GM12878 (cell line): Measurements from ENCODE around the gene WFDC12. TPM values are rescaled to one million over a fixed set of nuclear protein-coding genes. Genes with fewer than 3 reads are reported as not detected.

Experiments used
- ATAC-seq: fragments of 200-7000 bp; cut with Tn5 transposase; 3 replicates; pipeline ENCODE4 v1.9.1; 2020; ENCODE audit warnings: mild to moderate bottlenecking, moderate library complexity
- BruUV-seq: library from RNA; stranded (reverse); fragments of 400-500 nt; replicated peaks from 2 replicates; lab custom pipeline; 2021; lab: Mats Ljungman, UMichigan
- CTCF ChIA-PET: fragments of 300-600 bp; sonication (Branson Sonifier 250); formaldehyde crosslinking; extraction: SDS; loops from one replicate; lab custom pipeline; 2021; ENCODE audit warnings: inconsistent platforms; lab: Yijun Ruan, JAX
- POLR2A ChIA-PET: fragments of 350-600 bp; formaldehyde crosslinking; extraction: SDS; loops from one replicate; lab custom pipeline; 2021; ENCODE audit warnings: inconsistent platforms; lab: Charles Lee
- RAD21 ChIA-PET: fragments of 300-600 bp; sonication (Branson Sonifier 250); formaldehyde crosslinking; loops from one replicate; lab custom pipeline; 2023; ENCODE audit warnings: antibody characterized with exemption; ENCODE audit not compliant: unreplicated experiment; lab: Charles Lee
- SMC1A ChIA-PET: fragments of 300-600 bp; sonication (Branson Sonifier 250); formaldehyde crosslinking; loops from one replicate; lab custom pipeline; 2023; ENCODE audit not compliant: unreplicated experiment, uncharacterized antibody; lab: Charles Lee
- DNase-seq: peaks from one replicate; pipeline ENCODE4 v3.0.0-alpha.2; 2011; ENCODE audit warnings: low read depth, low spot score
- FAIRE-seq: peaks from 3 replicates; lab custom pipeline; 2011; peaks lifted over from hg19 to GRCh38; lab: Jason Lieb, UNC
- H2AFZ ChIP-seq: 2 replicates; pipeline ENCODE4 v1.6.0; 2011; ENCODE audit warnings: low read depth, low read length, control low read depth; ENCODE audit not compliant: control insufficient read depth
- H3K27ac ChIP-seq: 2 replicates; pipeline ENCODE4 v1.5.1; 2011; ENCODE audit warnings: control low read depth; ENCODE audit not compliant: control insufficient read depth, insufficient read depth
- H3K27me3 ChIP-seq, 2 experiments: replicated peaks in 1 of 2; 2 replicates each; pipeline versions ENCODE4 v1.6.0 to v1.6.1; 2011; ENCODE audit warnings: low read length in 1 of 2; ENCODE audit not compliant: control insufficient read depth in 2 of 2, insufficient read depth in 2 of 2
- H3K36me3 ChIP-seq, 2 experiments: 2 replicates each; pipeline ENCODE4 v1.5.1; 2011; ENCODE audit warnings: low read length in 1 of 2; ENCODE audit not compliant: control insufficient read depth in 2 of 2, insufficient read depth in 2 of 2
- H3K4me1 ChIP-seq: 2 replicates; pipeline ENCODE4 v1.6.1; 2011; ENCODE audit warnings: mild to moderate bottlenecking, low read length, moderate library complexity, mixed read lengths; ENCODE audit not compliant: control insufficient read depth, insufficient read depth
- H3K4me2 ChIP-seq: 2 replicates; pipeline ENCODE4 v1.6.0; 2011; ENCODE audit warnings: control low read depth; ENCODE audit not compliant: control insufficient read depth, insufficient read depth
- H3K4me3 ChIP-seq: fragments of 200-600 bp; sonication (generic); 2 replicates; pipeline ENCODE4 v1.5.1; 2016
- H3K79me2 ChIP-seq: 2 replicates; pipeline ENCODE4 v1.6.0; 2011; ENCODE audit warnings: low read length; ENCODE audit not compliant: control insufficient read depth, insufficient read depth
- H3K9ac ChIP-seq: 2 replicates; pipeline ENCODE4 v1.8.0; 2011; ENCODE audit warnings: low read length, control low read depth, mixed read lengths; ENCODE audit not compliant: control insufficient read depth, insufficient read depth
- H3K9me3 ChIP-seq: replicated peaks from 3 replicates; pipeline ENCODE4 v1.5.1; 2011; ENCODE audit warnings: mild to moderate bottlenecking, low read length; ENCODE audit not compliant: control insufficient read depth, insufficient read depth
- H4K20me1 ChIP-seq: 2 replicates; pipeline ENCODE4 v1.6.0; 2011; ENCODE audit not compliant: control insufficient read depth, insufficient read depth
- BHLHE40 ChIP-seq, 2 experiments: fragments of 450-650 bp in 1 of 2; IDR thresholded peaks; 2 replicates each; pipeline ENCODE4 v1.6.1; 2011 to 2017; ENCODE audit warnings: low read depth in 2 of 2, borderline replicate concordance in 1 of 2, improper control_type of control experiment in 1 of 2, low read length in 1 of 2, mild to moderate bottlenecking in 1 of 2
- CHD2 ChIP-seq: IDR thresholded peaks from 2 replicates; pipeline ENCODE4 v1.6.1; 2011; ENCODE audit warnings: low read depth, low read length, improper control_type of control experiment, borderline replicate concordance
- FOS ChIP-seq: IDR thresholded peaks from 3 replicates; pipeline ENCODE4 v1.6.1; 2011; ENCODE audit warnings: borderline replicate concordance; ENCODE audit not compliant: insufficient read length; ENCODE audit errors: extremely low read depth
- FOXM1 ChIP-seq: IDR thresholded peaks from 2 replicates; pipeline ENCODE4 v1.6.1; 2012; ENCODE audit warnings: low read depth, mild to moderate bottlenecking, inconsistent platforms, low read length, moderate library complexity
- HDGF ChIP-seq: fragments of 450-650 bp; IDR thresholded peaks from 2 replicates; pipeline ENCODE4 v1.6.1; 2016; ENCODE audit warnings: antibody characterized with exemption
- JUND ChIP-seq: IDR thresholded peaks from 2 replicates; pipeline ENCODE4 v1.6.1; 2012; ENCODE audit warnings: low read depth, mild to moderate bottlenecking, low read length, improper control_type of control experiment, moderate library complexity
- MEF2A ChIP-seq: IDR thresholded peaks from 2 replicates; pipeline ENCODE4 v1.6.1; 2011; ENCODE audit warnings: low read depth, mild to moderate bottlenecking, low read length, moderate library complexity; ENCODE audit not compliant: insufficient read depth
- MXI1 ChIP-seq: fragments of 150-350 bp; IDR thresholded peaks from 2 replicates; pipeline ENCODE4 v1.6.1; 2011; ENCODE audit warnings: low read depth, mild to moderate bottlenecking, inconsistent platforms, low read length, improper control_type of control experiment
- NBN ChIP-seq: fragments of 450-650 bp; IDR thresholded peaks from 2 replicates; pipeline ENCODE4 v1.6.1; 2016
- PAX8 ChIP-seq: fragments of 450-650 bp; IDR thresholded peaks from 2 replicates; pipeline ENCODE4 v1.6.1; 2017; ENCODE audit warnings: mild to moderate bottlenecking, moderate library complexity
- POLR2AphosphoS2 ChIP-seq: IDR thresholded peaks from 2 replicates; pipeline ENCODE4 v1.6.1; 2011; ENCODE audit warnings: low read depth, mild to moderate bottlenecking, low read length, improper control_type of control experiment, moderate library complexity
- STAT3 ChIP-seq: IDR thresholded peaks from 2 replicates; pipeline ENCODE4 v1.6.1; 2011; ENCODE audit warnings: low read depth, low read length, improper control_type of control experiment
- SUZ12 ChIP-seq: fragments of 200-600 bp; sonication (generic); IDR thresholded peaks from one replicate; pipeline ENCODE4 v1.6.1; 2018; ENCODE audit warnings: antibody characterized with exemption, mild to moderate bottlenecking; ENCODE audit not compliant: unreplicated experiment
- WGBS: methylation state at CpG from one replicate; pipeline ENCODE4 v1.1.6; 2016; ENCODE audit warnings: low lambda C conversion rate; ENCODE audit not compliant: insufficient replicate concordance, insufficient coverage; ENCODE audit errors: missing lambda C conversion rate; 5-methylcytosine and 5-hydroxymethylcytosine counted together
- in situ Hi-C: fragments of 300-500 bp; cut with MboI; formaldehyde crosslinking; loops from 9 replicates; pipeline ENCODE4 v1.14.3; 2018; ENCODE audit warnings: mixed read lengths
- intact Hi-C: fragments of 100-400 bp; cut with micrococcal nuclease; formaldehyde crosslinking; loops from one replicate; pipeline ENCODE4 v1.14.2; 2022; ENCODE audit not compliant: unreplicated experiment
- polyA plus RNA-seq, 11 experiments: library from polyadenylated mRNA; depleted of rRNA in 4 of 11; unstranded in 6 of 11; stranded (reverse) in 5 of 11; fragments of >200 nt; fragmentation: Nextera tagmentation in 4 of 11; fragmentation: Illumina TruSeq in 1 of 11; extraction: Ambion mirVana in 4 of 11; extraction: Trizol in 1 of 11; gene quantifications; 1 replicate in 1 of 11; 2 replicates in 10 of 11; pipeline versions ENCODE4 v1.2.1 to v1.2.3, GENCODE V29; 2011 to 2016; ENCODE audit warnings: inconsistent platforms in 2 of 11, missing spikeins in 2 of 11, low read depth in 1 of 11
- total RNA-seq, 4 experiments: library from RNA; depleted of rRNA in 3 of 4; stranded (reverse); fragments of >200 nt in 3 of 4; fragmentation: Illumina TruSeq in 1 of 4; extraction: Trizol in 1 of 4; gene quantifications; 2 replicates each; pipeline versions ENCODE4 v1.2.1 to v1.2.3, GENCODE V29; 2013 to 2021
- TF ChIP-seq, protein P1 (sequence below): fragments of 450-650 bp; IDR thresholded peaks from 2 replicates; pipeline ENCODE4 v1.6.1; 2017; ENCODE audit warnings: low read depth, mild to moderate bottlenecking, moderate library complexity

Gene WFDC12
- total and polyA plus RNA-seq, 10 of the 15 experiments (the other 5 are each of a cell fraction or from before 2014, with no cell fraction given): not detected

DNA sequence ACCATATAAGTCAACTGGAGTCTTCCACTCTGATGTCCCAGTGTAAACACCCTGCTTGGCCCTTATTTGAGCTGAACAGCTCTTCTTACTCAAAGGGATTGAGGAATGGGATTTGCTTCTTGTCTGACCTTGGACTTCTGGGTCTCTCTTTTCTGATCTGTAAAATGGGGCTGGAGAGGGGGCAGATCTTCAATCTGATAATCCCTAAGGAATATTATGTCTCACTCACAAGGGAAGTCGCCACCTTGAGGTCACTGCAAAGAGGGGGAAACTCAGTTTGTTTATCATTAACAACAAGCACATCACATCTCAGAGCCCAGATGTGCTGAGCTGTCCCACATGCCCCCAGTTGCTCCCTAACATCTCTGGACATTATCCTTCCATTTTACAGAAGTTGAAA is 38.4 kb downstream of the WFDC12 start:
- 50% methylated on average over 1 of the region's 1 CpG for WGBS
- no peak overlapping the region for H3K4me3 ChIP-seq
- H3K36me3 ChIP-seq: peaks cover 0 to 7% of the 10 kb centered on the region in 2 experiments; a peak in 1 of 4 replicates
- ChIA-PET POLR2A (no interaction called here), RAD21 (interaction anchor here (1.2 kb wide), 1 partner anchor 42 kb away, joined by 6 read pairs; no protein-coding TSS in a partner anchor), SMC1A (interaction anchor here (0.9 to 1.6 kb wide), 3 partner anchors 10 to 42 kb away, joined by 3 read pairs; no protein-coding TSS in a partner anchor), CTCF (interaction anchor here (1.0 to 4.3 kb wide), 4 partner anchors 11 to 42 kb away, joined by 3 to 18 read pairs (median 10); no protein-coding TSS in a partner anchor)
- H3K27ac ChIP-seq: no peak overlapping the region
- H3K9me3 ChIP-seq: no peaks in the 10 kb centered on the region; the same call in 2 of the 3 replicates
- H3K4me2 ChIP-seq: no peak overlapping the region
- FAIRE-seq (no peak), DNase-seq (no peak), ATAC-seq (no peak)
- H3K9ac ChIP-seq: no peak overlapping the region
- in situ Hi-C loops: no loop called here
- intact Hi-C loops: no loop called here
- H3K4me1 ChIP-seq: no peaks in the 10 kb centered on the region
- no TSS peak for BruUV-seq
- H3K27me3 ChIP-seq: no peaks in the 10 kb centered on the region
- no peaks in the 10 kb centered on the region for H3K79me2 ChIP-seq
- H2AFZ ChIP-seq: no peak overlapping the region
- H4K20me1 ChIP-seq: no peaks in the 10 kb centered on the region
- TF ChIP-seq PAX8 (no peak), JUND (no peak), MEF2A (no peak), MXI1 (no peak), NBN (no peak), STAT3 (no peak), BHLHE40 (IDR thresholded peaks at IDR 0.05; ENCODE audit: borderline replicate concordance in 1 of 2, low read depth in 2 of 2, low read length in 1 of 2) (no peak), SUZ12 (no peak), HDGF (no peak), CHD2 (no peak), POLR2AphosphoS2 (no peak), FOXM1 (no peak), FOS (no peak)
- TF ChIP-seq, protein P1, sequence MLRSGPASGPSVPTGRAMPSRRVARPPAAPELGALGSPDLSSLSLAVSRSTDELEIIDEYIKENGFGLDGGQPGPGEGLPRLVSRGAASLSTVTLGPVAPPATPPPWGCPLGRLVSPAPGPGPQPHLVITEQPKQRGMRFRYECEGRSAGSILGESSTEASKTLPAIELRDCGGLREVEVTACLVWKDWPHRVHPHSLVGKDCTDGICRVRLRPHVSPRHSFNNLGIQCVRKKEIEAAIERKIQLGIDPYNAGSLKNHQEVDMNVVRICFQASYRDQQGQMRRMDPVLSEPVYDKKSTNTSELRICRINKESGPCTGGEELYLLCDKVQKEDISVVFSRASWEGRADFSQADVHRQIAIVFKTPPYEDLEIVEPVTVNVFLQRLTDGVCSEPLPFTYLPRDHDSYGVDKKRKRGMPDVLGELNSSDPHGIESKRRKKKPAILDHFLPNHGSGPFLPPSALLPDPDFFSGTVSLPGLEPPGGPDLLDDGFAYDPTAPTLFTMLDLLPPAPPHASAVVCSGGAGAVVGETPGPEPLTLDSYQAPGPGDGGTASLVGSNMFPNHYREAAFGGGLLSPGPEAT: no peak
